Measurements from ENCODE around the gene IQSEC3.

Gene IQSEC3

DNA sequence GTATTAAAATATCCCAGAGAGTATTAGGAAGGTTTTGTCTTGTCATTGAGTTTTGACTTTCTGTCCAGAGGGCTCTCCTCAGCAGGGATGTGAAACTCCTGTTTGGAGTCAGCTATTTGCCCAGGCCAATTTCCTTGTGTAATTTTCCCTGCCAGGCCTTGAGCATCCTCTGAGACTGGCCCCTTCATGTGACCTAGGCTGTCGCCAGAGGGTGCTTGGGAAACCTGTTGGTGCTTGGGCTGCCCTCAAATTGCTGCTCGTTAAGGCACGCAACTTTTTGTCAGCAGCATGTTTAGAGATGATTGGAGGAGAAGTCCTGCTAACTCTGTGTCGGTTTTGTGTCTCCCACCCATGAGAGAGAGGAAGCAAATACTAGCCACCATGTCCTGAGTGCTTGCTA, 39.1 kb downstream of the IQSEC3 start:
- intact Hi-C loops (cut with DNase I), result no loop called here
- DNase-seq, result no peak

- DNase-seq, result no peak
- intact Hi-C loops (cut with DNase I), result no loop called here
Observed at GRCh38 chr12:106118-106591, 39.6 kb downstream of the IQSEC3 start.

- intact Hi-C loops (cut with DNase I), result no loop called here
- DNase-seq, result peak in 7 of 10 donors; percentile 26 to 95 (median 56)
Observed at GRCh38 chr12:108594-108993, 42.0 kb downstream of the IQSEC3 start.

- DNase-seq, result no peak
- intact Hi-C loops (cut with DNase I), result no loop called here
Observed at GRCh38 chr12:109446-109845, 42.9 kb downstream of the IQSEC3 start.

GRCh38 chr12:109872-110271, 43.3 kb downstream of the IQSEC3 start:
- DNase-seq, result peak in 1 of 10 donors; percentile 6
- intact Hi-C loops (cut with DNase I), result no loop called here

- no peak for DNase-seq
- intact Hi-C loops (cut with DNase I), result no loop called here
Observed at GRCh38 chr12:111699-112493, 45.3 kb downstream of the IQSEC3 start.

- intact Hi-C loops (cut with DNase I), result no loop called here
- no peak for DNase-seq
Observed at GRCh38 chr12:113347-113746, 46.8 kb downstream of the IQSEC3 start.

- peak in 1 of 10 donors; percentile 2 for DNase-seq
- intact Hi-C loops (cut with DNase I), result no loop called here
Observed at GRCh38 chr12:114626-115211, 48.2 kb downstream of the IQSEC3 start.

DNA sequence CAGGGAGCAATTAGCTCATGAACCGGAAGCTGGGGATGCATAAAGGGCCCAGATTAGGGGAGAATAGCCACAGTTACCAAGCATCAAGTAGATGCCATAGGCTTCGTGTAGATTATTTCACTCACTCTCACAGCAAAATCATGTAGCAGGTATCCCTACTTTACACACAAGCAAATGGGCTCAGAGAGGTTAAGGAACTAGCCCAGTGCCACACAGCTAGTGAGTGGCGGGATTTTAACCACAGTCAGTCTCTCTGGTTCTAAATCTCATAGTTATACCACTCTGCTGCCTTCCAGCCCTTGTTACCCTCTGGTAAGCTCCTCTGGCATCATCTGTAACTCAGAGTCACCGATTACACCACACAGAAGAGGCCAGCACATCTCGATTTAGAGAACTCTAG, 49.0 kb downstream of the IQSEC3 start:
- intact Hi-C loops (cut with DNase I), result no loop called here
- no peak for DNase-seq

DNA sequence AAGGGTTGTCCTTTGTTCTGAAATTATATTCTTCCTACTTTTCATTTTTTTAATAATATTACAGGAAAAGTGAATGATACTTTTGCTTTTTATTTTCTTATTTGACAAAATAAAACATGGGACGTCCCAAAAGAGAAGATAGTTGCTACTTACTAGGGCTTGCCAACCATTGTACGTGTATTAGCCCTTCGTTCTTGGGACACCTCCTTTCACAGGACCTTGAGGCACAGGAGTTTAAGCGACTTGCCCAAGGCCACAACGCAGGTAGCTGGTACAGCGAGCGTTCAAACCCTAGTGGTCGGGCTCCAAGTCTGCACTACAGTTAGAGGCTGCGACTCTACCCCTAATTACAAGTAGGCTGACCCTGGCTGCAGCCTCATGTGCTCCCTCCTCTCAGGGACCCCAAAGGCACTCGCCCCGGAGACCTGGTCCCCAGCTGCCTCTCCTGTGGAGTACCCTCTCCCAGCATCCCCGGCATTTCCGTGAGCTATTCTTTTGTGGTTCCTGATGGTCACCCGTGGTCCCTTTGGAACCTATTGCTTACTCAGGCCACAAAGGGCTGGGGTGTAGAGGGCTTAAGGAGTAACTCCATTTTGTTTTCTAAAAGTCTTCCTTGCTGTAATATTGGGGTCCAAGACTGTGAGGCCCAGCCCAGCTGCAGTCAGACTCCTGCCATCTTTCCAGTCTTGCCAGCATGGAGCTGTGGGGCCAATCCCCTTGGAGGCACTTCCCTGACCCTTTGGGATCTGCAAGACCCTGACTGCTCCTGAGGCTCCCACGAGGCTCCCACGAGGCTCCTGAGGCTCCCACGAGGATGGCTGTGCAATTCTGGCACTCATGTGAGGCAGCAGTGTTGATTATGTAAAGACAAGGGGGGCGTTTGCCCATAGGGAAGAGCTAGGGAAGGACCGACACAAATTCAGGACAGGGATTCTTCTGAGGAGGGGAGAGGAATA, 49.7 kb downstream of the IQSEC3 start:
- DNase-seq, result peak in 2 of 10 donors; percentile 59 to 67
- intact Hi-C loops (cut with DNase I), result no loop called here

DNA sequence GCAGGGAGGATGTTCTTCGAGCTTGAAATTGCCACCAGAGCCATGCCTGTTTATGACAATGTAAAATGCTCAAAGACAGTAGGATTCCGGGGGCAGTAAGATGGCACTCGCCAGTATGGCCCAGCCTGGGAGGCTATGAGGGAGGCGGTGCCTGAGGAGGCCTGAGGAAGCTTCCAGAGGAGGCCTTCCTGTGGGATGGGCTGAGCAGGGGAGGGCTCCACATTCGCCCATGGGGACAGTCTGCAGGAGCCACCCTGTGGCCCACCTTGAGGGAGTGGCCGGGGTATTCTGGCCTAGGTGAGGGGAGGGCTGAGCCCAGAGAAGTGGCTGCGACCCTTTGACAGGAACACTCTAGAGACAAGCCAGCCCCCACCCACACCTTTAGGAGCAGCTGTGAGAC, 50.7 kb downstream of the IQSEC3 start:
- DNase-seq, result peak in 1 of 10 donors; percentile 63
- intact Hi-C loops (cut with DNase I), result no loop called here

DNA sequence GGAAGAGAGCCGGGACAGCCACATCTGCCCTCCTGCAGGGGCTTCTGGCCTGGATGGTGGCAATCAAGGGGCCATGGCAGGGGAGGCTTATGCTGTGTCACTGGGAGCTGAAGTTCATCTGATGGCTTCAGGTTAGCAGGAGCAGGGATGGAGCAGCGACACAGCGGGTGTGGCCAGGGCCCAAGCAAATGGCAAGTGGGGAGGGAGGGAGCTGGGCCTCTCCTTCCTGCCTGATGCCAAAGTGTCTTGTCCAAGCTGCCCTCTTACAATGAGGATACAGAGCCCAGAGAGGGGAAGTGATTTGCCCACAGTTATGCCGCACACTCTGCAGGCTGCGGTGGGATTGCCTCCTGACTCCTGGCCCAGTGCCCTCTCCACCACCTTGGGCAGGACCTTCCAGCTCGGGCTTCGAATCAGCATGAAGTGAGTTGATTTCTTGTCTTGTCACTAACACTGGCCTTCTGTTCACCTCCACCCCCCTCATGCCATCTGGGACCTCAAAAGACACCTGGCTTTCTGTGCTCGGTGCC, 51.3 kb downstream of the IQSEC3 start:
- peak in 1 of 10 donors; percentile 6 for DNase-seq
- intact Hi-C loops (cut with DNase I), result no loop called here

GRCh38 chr12:118591-118990, 52.0 kb downstream of the IQSEC3 start:
- intact Hi-C loops (cut with DNase I), result no loop called here
- DNase-seq, result peak in 2 of 10 donors; percentile 29 to 52

- peak in 1 of 10 donors; percentile 12 for DNase-seq
- intact Hi-C loops (cut with DNase I), result no loop called here
Observed at GRCh38 chr12:120951-121350, 54.4 kb downstream of the IQSEC3 start.

- intact Hi-C loops (cut with DNase I), result no loop called here
Observed at GRCh38 chr12:121647-122046, 55.1 kb downstream of the IQSEC3 start.

GRCh38 chr12:125075-125474, 58.5 kb downstream of the IQSEC3 start:
- intact Hi-C loops (cut with DNase I), result no loop called here
- DNase-seq, result no peak

More at GRCh38 chr12:121647-122046, 55.1 kb downstream of the IQSEC3 start:
- DNase-seq, result peak in 1 of 10 donors; percentile 21

DNA sequence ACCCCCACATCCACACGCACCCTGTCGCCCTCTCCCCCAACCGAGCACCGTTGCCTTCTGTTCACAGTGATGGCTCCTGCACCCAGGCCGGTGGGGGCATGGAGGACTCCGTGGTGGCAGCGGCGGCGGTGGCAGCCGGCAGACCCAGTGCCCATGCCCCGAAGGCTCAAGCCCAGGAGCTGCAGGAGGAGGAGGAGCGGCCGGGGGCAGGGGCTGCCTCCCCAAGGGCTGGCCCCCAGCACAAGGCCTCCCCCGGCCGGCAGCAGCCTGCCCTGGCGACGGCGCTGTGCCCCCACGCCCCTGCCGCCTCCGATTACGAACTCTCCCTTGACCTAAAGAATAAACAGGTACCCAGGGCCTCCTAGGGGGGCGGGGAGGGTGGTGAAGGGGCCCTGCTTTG, 59.0 kb downstream of the IQSEC3 start:
- no peak for DNase-seq
- intact Hi-C loops (cut with DNase I), result no loop called here

- DNase-seq, result peak in 1 of 10 donors; percentile 47
- intact Hi-C loops (cut with DNase I), result no loop called here
Observed at GRCh38 chr12:128079-128478, 61.5 kb downstream of the IQSEC3 start.

DNA sequence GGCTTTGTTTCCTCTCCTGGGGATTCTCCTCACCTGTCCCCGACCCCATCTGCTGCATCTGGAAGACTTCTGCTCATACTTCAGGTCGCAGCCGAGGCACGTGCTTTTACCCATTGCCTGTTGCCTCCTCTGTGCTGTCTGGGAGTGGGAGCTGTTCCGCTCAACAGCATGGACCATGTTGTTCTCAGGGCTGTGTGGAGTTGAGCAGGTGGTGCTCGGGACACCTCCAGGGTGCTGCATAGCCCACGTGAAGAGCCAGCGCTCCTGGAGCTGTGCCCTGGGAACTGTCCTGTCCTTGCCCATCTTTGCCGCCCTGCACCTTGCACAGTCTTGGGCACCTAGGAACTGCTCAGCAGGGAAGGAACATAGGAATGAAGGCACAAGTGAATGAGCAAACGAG, 62.4 kb downstream of the IQSEC3 start:
- peak in 1 of 10 donors; percentile 54 for DNase-seq
- intact Hi-C loops (cut with DNase I), result no loop called here

DNA sequence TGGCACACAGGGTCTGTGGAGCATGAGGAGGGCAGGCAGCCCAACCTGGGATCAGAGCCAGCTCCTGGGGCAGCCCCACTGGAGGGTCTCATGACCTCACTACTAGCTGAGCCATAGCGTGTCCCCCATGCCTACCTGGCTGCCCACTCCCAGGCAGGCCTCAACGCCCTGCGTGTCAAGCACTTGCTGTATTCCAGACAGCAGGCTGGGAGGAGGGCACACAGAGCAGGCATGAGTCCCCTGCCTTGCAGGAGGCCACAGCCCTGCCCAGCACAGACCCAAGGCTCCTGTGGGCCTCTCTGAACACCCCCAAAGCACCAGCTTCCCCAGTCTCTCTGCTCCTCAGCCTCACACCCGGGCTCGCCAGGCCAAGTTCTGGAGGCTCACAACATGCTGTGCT, 64.0 kb downstream of the IQSEC3 start:
- DNase-seq, result peak in 1 of 10 donors; percentile 77
- intact Hi-C loops (cut with DNase I), result no loop called here
